ENCODE measurements around the gene GNG2.

- TF ChIP-seq CTCF (IDR thresholded peaks at IDR 0.05) (no peak), POLR2A (IDR thresholded peaks at IDR 0.05) (no peak)
These were observed 13.6 kb upstream of the GNG2 start for GRCh38 chr14:51846631-51847488.

All from uterus (tissue), 2 donors.